Measurements from ENCODE around the gene CXCL3.

Gene CXCL3

GRCh38 chr4:74054483-74055047 lies 16.1 kb upstream of the CXCL3 start:
- no peak for DNase-seq (ENCODE audit: extremely low spot score)
- TF ChIP-seq L3MBTL2 (conservative IDR thresholded peaks at IDR 0.05) (no peak), ZNF384 (IDR thresholded peaks at IDR 0.05) (no peak), FOXM1 (IDR thresholded peaks at IDR 0.05; ENCODE audit: borderline replicate concordance) (no peak), NFRKB (IDR thresholded peaks at IDR 0.05) (no peak), LEF1 (IDR thresholded peaks at IDR 0.05; ENCODE audit: borderline replicate concordance) (no peak), FOXA1 (IDR thresholded peaks at IDR 0.05) (no peak), SUZ12 (IDR thresholded peaks at IDR 0.05) (no peak), SP1 (IDR thresholded peaks at IDR 0.05) (no peak), PKNOX1 (IDR thresholded peaks at IDR 0.05) (no peak), ELF4 (IDR thresholded peaks at IDR 0.05) (no peak), BHLHE40 (IDR thresholded peaks at IDR 0.05; ENCODE audit: borderline replicate concordance) (no peak), TARDBP (IDR thresholded peaks at IDR 0.05) (no peak), CTBP1 (IDR thresholded peaks at IDR 0.05; ENCODE audit: borderline replicate concordance) (no peak)
- ChIA-PET CTCF (no interaction called here), POLR2A (no interaction called here)

GRCh38 chr4:74047152-74047551 lies 8.7 kb upstream of the CXCL3 start:
- TF ChIP-seq SP1 (IDR thresholded peaks at IDR 0.05) (no peak), LEF1 (IDR thresholded peaks at IDR 0.05; ENCODE audit: borderline replicate concordance) (no peak), PKNOX1 (IDR thresholded peaks at IDR 0.05) (no peak), NFRKB (IDR thresholded peaks at IDR 0.05) (no peak), FOXM1 (IDR thresholded peaks at IDR 0.05; ENCODE audit: borderline replicate concordance) (no peak)

GRCh38 chr4:74045772-74046171 lies 7.3 kb upstream of the CXCL3 start:
- TF ChIP-seq SUZ12 (IDR thresholded peaks at IDR 0.05) (no peak), TARDBP (IDR thresholded peaks at IDR 0.05) (no peak), HDGF (IDR thresholded peaks at IDR 0.05; ENCODE audit: borderline replicate concordance) (no peak), FOXM1 (IDR thresholded peaks at IDR 0.05; ENCODE audit: borderline replicate concordance) (no peak)
- ChIA-PET POLR2A (no interaction called here), CTCF (no interaction called here)
- DNase-seq (ENCODE audit: extremely low spot score): no peak

More at GRCh38 chr4:74047152-74047551, 8.7 kb upstream of the CXCL3 start:
- DNase-seq (ENCODE audit: extremely low spot score): no peak
- ChIA-PET CTCF (no interaction called here), POLR2A (no interaction called here)

- DNase-seq (ENCODE audit: extremely low spot score): no peak
- 0 out of 2 replicates have a peak, but pooled peaks have one; percentile 3 for TF ChIP-seq PKNOX1 (IDR thresholded peaks at IDR 0.05)
- TF ChIP-seq FOXM1 (IDR thresholded peaks at IDR 0.05; ENCODE audit: borderline replicate concordance): no peak
- POLR2A ChIA-PET: no interaction called here
- CTCF ChIA-PET: no interaction called here
These were observed 6.8 kb upstream of the CXCL3 start for GRCh38 chr4:74045247-74045646.

GRCh38 chr4:74044677-74045076 lies 6.2 kb upstream of the CXCL3 start:
- POLR2A ChIA-PET: no interaction called here
- TF ChIP-seq FOXM1 (IDR thresholded peaks at IDR 0.05; ENCODE audit: borderline replicate concordance) (no peak), PKNOX1 (IDR thresholded peaks at IDR 0.05) (no peak)
- CTCF ChIA-PET: no interaction called here
- DNase-seq (ENCODE audit: extremely low spot score): no peak

GRCh38 chr4:74042681-74043080 lies 4.2 kb upstream of the CXCL3 start:
- POLR2A ChIA-PET: no interaction called here
- DNase-seq (ENCODE audit: extremely low spot score): no peak

More at GRCh38 chr4:74042681-74043080, 4.2 kb upstream of the CXCL3 start:
- CTCF ChIA-PET: interaction anchor here (0.6 kb wide), 1 partner anchor 12 kb away, joined by 3 read pairs; no protein-coding TSS in a partner anchor
- TF ChIP-seq L3MBTL2 (conservative IDR thresholded peaks at IDR 0.05): no peak
- no peak for TF ChIP-seq ELF4 (IDR thresholded peaks at IDR 0.05)
- TF ChIP-seq FOXK2 (IDR thresholded peaks at IDR 0.05): no peak
- no peak for TF ChIP-seq PKNOX1 (IDR thresholded peaks at IDR 0.05)

Measured in HEK293T (cell line).